ENCODE measurements around the gene EHBP1. TPM values are rescaled to one million over a fixed set of nuclear protein-coding genes. Genes with fewer than 3 reads are reported as not detected.

EHBP1 gene
- total and polyA plus RNA-seq, 8 donors: 10.2 to 142 (median 37.9) TPM

DNA sequence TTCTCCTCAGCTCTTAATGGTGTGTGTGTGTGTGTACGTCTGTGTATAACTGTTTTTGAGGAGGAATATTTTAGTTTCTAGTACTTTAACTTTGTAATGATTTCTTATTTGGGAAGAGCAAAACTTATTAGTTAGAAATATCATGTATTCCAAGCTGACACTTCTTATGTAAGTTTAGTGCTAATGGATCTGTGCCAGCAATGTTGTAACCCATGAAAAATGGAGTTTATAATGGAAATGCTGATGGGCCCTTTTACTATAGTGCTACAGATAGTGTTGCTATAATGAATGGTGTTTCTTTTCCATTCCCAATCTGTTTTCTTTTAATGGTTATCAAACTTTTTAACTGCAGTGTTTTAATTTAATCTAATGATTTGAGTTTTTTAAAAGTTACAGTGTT is 295.3 kb downstream of the EHBP1 start:
- Histone ChIP-seq H3K36me3 (peaks cover 0 to 52% (median 16%) of the 10 kb centered on the region in 4 donors), H3K4me3 (no peak overlapping the region), H3K4me1 (peaks cover 0 to 3% (median 0%) of the 10 kb centered on the region in 4 donors), H3K27ac (no peak overlapping the region), H3K27me3 (no peaks in the 10 kb centered on the region), H3K9me3 (no peaks in the 10 kb centered on the region)
- intact Hi-C loops (cut with DNase I; ENCODE audit: low total_unique reads): no loop called here
- DNase-seq: peak in 1 of 2 donors; percentile 46
- 92 to 98% (median 94%) methylated on average over 1 of the region's 1 CpG for WGBS, 5 donors
- TF ChIP-seq CTCF (IDR thresholded peaks at IDR 0.05) (no peak), POLR2A (IDR thresholded peaks at IDR 0.05) (no peak), EP300 (IDR thresholded peaks at IDR 0.05) (no peak), POLR2AphosphoS5 (IDR thresholded peaks at IDR 0.05) (no peak)

GRCh38 chr2:63001576-63001975 is 296.1 kb downstream of the EHBP1 start:
- intact Hi-C loops (cut with DNase I; ENCODE audit: low total_unique reads): no loop called here
- H3K4me1 ChIP-seq: peaks cover 0 to 3% (median 0%) of the 10 kb centered on the region in 4 donors
- TF ChIP-seq EP300 (IDR thresholded peaks at IDR 0.05): no peak
- TF ChIP-seq CTCF (IDR thresholded peaks at IDR 0.05): no peak
- TF ChIP-seq POLR2AphosphoS5 (IDR thresholded peaks at IDR 0.05): no peak
- no peak for TF ChIP-seq POLR2A (IDR thresholded peaks at IDR 0.05)

GRCh38 chr2:63003351-63003750 is 297.8 kb downstream of the EHBP1 start:
- Histone ChIP-seq H3K4me3 (no peak overlapping the region), H3K27ac (no peak overlapping the region), H3K4me1 (peaks cover 0 to 3% (median 0%) of the 10 kb centered on the region in 4 donors), H3K27me3 (no peaks in the 10 kb centered on the region), H3K36me3 (peaks cover 0 to 28% (median 3%) of the 10 kb centered on the region in 4 donors), H3K9me3 (no peaks in the 10 kb centered on the region)
- intact Hi-C loops (cut with DNase I; ENCODE audit: low total_unique reads): no loop called here
- no peak for DNase-seq
- TF ChIP-seq POLR2A (IDR thresholded peaks at IDR 0.05) (no peak), CTCF (IDR thresholded peaks at IDR 0.05) (no peak), EP300 (IDR thresholded peaks at IDR 0.05) (no peak), POLR2AphosphoS5 (IDR thresholded peaks at IDR 0.05) (no peak)
- WGBS, 5 donors: 86 to 95% (median 89%) methylated on average over 4 of the region's 4 CpGs

More at GRCh38 chr2:63001576-63001975, 296.1 kb downstream of the EHBP1 start:
- no peak for DNase-seq
- H3K4me3 ChIP-seq: no peak overlapping the region
- H3K27ac ChIP-seq: no peak overlapping the region
- peaks cover 0 to 44% (median 11%) of the 10 kb centered on the region in 4 donors for H3K36me3 ChIP-seq
- no peaks in the 10 kb centered on the region for H3K9me3 ChIP-seq
- H3K27me3 ChIP-seq: no peaks in the 10 kb centered on the region

DNA sequence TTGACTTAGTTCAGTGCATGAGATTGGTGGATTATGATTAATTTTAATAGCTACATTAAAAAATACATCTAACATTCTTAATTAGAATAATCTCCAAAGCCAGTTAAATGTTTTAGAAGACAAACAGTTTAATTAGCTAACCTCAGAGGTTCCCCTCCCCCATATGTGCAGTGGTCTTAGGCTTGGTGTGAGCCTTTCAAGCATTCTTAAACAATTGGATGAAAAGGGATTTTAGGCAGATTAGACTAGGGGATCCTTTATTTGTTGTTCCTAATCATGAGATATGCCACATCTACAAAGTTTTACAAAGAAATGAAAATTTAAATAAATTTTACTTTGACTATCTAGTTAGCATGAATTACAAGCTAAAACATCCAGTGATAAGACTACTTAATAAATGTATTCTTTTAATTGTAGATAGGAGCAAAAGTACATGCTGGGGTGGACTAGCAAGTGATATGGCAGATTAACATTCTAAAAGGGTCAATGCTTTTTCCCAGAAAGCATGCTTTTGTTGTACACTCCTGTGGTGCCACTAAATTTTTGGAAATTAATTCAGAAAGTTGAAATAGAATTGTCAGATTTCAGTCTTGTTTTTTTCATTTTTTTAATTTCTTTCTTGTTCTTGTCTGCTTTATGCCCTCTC is 302.4 kb downstream of the EHBP1 start:
- Histone ChIP-seq H3K36me3 (peaks cover 0 to 12% (median 5%) of the 10 kb centered on the region in 4 donors), H3K9me3 (no peaks in the 10 kb centered on the region), H3K27ac (no peak overlapping the region), H3K4me3 (no peak overlapping the region), H3K4me1 (no peaks in the 10 kb centered on the region), H3K27me3 (no peaks in the 10 kb centered on the region)
- no peak for DNase-seq
- intact Hi-C loops (cut with DNase I; ENCODE audit: low total_unique reads): no loop called here
- no peak for TF ChIP-seq POLR2AphosphoS5 (IDR thresholded peaks at IDR 0.05)
- TF ChIP-seq EP300 (IDR thresholded peaks at IDR 0.05): no peak
- TF ChIP-seq POLR2A (IDR thresholded peaks at IDR 0.05): no peak
- TF ChIP-seq CTCF (IDR thresholded peaks at IDR 0.05): no peak

Measured in stomach (tissue), 9 donors.